Progenitor cell of endocrine pancreas (in vitro differentiated cells): ENCODE results near the gene ETDB. TPM values are rescaled to one million over a fixed set of nuclear protein-coding genes. Genes with fewer than 3 reads are reported as not detected.
"Not testable (repeated sequence)": the region's sequence is repeated elsewhere in the genome, so short reads cannot be mapped to it uniquely, and the experiment has no call there.

Experiments used
- DNase-seq: peaks from one replicate; pipeline ENCODE4 v3.0.0; 2021; ENCODE audit warnings: low spot score; ENCODE audit not compliant: unreplicated experiment
- H3K27ac Mint-ChIP-seq: 2 replicates; pipeline ENCODE4 v1.8.0; 2021; ENCODE audit warnings: mild to moderate bottlenecking, moderate library complexity, mixed read lengths
- H3K27me3 Mint-ChIP-seq: 2 replicates; pipeline ENCODE4 v1.8.0; 2021; ENCODE audit warnings: mixed read lengths
- H3K36me3 Mint-ChIP-seq: 2 replicates; pipeline ENCODE4 v1.8.0; 2022; ENCODE audit warnings: mixed read lengths; ENCODE audit not compliant: insufficient read depth
- H3K4me1 Mint-ChIP-seq: 2 replicates; pipeline ENCODE4 v1.8.0; 2021; ENCODE audit warnings: low read depth, mixed read lengths
- H3K4me3 Mint-ChIP-seq: 2 replicates; pipeline ENCODE4 v1.8.0; 2021; ENCODE audit warnings: low read depth, mild to moderate bottlenecking, moderate library complexity, mixed read lengths
- H3K9me3 Mint-ChIP-seq: 2 replicates; pipeline ENCODE4 v1.8.0; 2021; ENCODE audit warnings: low read depth, mixed read lengths
- CTCF ChIP-seq: fragments of 200-600 bp; sonication (generic); IDR thresholded peaks from one replicate; pipeline ENCODE4 v1.5.0; 2021; ENCODE audit warnings: antibody characterized with exemption, mild to moderate bottlenecking; ENCODE audit not compliant: unreplicated experiment
- total RNA-seq: library from RNA; stranded (reverse); gene quantifications from 2 replicates; pipeline ENCODE4 v1.2.1, GENCODE V29; 2021

Gene ETDB
- total RNA-seq, 1 donor from 2014 or later, result not detected

GRCh38 chrX:135112096-135112729, 8.1 kb downstream of the ETDB start:
- peaks cover 6% of the 10 kb centered on the region for H3K27me3 Mint-ChIP-seq

GRCh38 chrX:135109554-135109953, 10.8 kb downstream of the ETDB start:
- no peak for DNase-seq
- H3K4me1 Mint-ChIP-seq, result no peaks in the 10 kb centered on the region
- H3K27ac Mint-ChIP-seq, result no peak overlapping the region
- no peaks in the 10 kb centered on the region for H3K36me3 Mint-ChIP-seq
- peaks cover 6% of the 10 kb centered on the region for H3K27me3 Mint-ChIP-seq
- peaks cover 33% of the 10 kb centered on the region for H3K9me3 Mint-ChIP-seq
- H3K4me3 Mint-ChIP-seq, result no peak overlapping the region
- no peak for TF ChIP-seq CTCF

More at GRCh38 chrX:135112096-135112729, 8.1 kb downstream of the ETDB start:
- Mint-ChIP-seq H3K27ac (no peak overlapping the region), H3K9me3 (peaks cover 26% of the 10 kb centered on the region), H3K36me3 (no peaks in the 10 kb centered on the region), H3K4me1 (no peaks in the 10 kb centered on the region), H3K4me3 (no peak overlapping the region)
- peak; percentile 61 for TF ChIP-seq CTCF
- DNase-seq, result no peak

- no peak for TF ChIP-seq CTCF
- Mint-ChIP-seq H3K9me3 (peaks cover 12% of the 10 kb centered on the region), H3K4me3 (peak overlapping the region; percentile 55), H3K27ac (no peak overlapping the region), H3K4me1 (peaks cover 7% of the 10 kb centered on the region), H3K27me3 (peaks cover 11% of the 10 kb centered on the region), H3K36me3 (peaks cover 6% of the 10 kb centered on the region)
- DNase-seq, result no peak
Measured at GRCh38 chrX:135099493-135099783, 20.9 kb downstream of the ETDB start.

GRCh38 chrX:135097196-135097744, 23.1 kb downstream of the ETDB start:
- not testable (repeated sequence) for H3K9me3 Mint-ChIP-seq, H3K4me1 Mint-ChIP-seq, H3K36me3 Mint-ChIP-seq, DNase-seq
- H3K4me3 Mint-ChIP-seq, result peak overlapping the region; percentile 87
- H3K27me3 Mint-ChIP-seq, result peaks cover 11% of the 10 kb centered on the region
- peak overlapping the region; percentile 94 for H3K27ac Mint-ChIP-seq

GRCh38 chrX:135095715-135096114, 24.6 kb downstream of the ETDB start:
- Mint-ChIP-seq H3K4me3 (no peak overlapping the region), H3K27me3 (peaks cover 11% of the 10 kb centered on the region), H3K36me3 (peaks cover 6% of the 10 kb centered on the region), H3K4me1 (peaks cover 7% of the 10 kb centered on the region), H3K27ac (no peak overlapping the region), H3K9me3 (peaks cover 7% of the 10 kb centered on the region)
- TF ChIP-seq CTCF, result no peak
- no peak for DNase-seq

- Mint-ChIP-seq H3K36me3 (peaks cover 6% of the 10 kb centered on the region), H3K27ac (no peak overlapping the region), H3K4me1 (peaks cover 7% of the 10 kb centered on the region), H3K27me3 (peaks cover 5% of the 10 kb centered on the region), H3K4me3 (no peak overlapping the region), H3K9me3 (peaks cover 7% of the 10 kb centered on the region)
- DNase-seq, result no peak
- TF ChIP-seq CTCF, result no peak
Measured at GRCh38 chrX:135094726-135095125, 25.6 kb downstream of the ETDB start.
